ENCODE measurements around the gene STPG3. TPM values are rescaled to one million over a fixed set of nuclear protein-coding genes. Genes with fewer than 3 reads are reported as not detected.

The STPG3 gene
- total RNA-seq, 4 donors from 2014 or later = not detected

DNA sequence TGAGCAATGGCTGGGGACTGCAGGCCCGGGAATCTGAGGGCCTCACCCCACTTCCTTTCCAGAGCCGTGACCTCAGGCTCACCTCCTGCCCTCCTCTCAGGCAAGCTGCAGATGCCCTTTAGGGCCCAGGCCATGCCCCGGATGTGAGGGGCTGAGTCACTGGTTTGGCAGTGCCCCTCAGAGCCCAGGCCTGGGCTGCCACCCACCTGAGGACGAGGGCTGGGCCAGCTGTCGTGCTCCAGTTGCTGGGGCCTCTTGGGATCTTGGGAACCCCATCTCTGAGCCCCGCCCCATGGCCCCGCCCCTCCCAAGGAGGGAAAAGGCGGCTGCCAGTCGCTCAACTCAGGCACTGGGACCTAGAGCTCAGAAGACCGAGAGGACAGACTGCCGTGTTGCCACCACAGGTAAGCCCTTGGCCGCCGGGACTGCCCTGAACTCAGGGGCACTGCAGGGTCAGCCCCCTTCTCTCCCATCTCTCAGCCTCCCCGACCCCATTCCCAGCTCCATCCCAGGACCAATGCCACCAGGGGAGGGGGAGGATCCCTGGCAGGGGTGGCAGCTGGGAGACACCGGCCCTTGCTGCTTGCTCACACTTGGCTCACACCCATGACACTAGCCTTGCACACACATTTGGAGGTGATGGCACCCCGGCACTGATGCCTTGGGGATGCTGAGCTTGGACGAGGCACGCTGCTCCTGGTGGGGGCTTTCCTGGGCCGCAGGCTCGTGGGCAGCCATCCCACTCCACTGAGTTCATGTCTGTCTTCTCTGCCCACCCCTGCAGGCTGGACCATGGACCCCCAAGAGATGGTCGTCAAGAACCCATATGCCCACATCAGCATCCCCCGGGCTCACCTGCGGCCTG, 26.0 kb upstream of the STPG3 start, which contains the start of gene CYSRT1:
TSS of gene CYSRT1 (plus strand) at position 345 of the 865 bp plus-strand sequence. CDS start at position 793, 448 bp downstream.
- TF ChIP-seq POLR2A (IDR thresholded peaks at IDR 0.05; ENCODE audit: low read depth) (no peak), POLR2AphosphoS5 (IDR thresholded peaks at IDR 0.05) (no peak), EP300 (IDR thresholded peaks at IDR 0.05) (no peak)
- TF ChIP-seq, protein P1, sequence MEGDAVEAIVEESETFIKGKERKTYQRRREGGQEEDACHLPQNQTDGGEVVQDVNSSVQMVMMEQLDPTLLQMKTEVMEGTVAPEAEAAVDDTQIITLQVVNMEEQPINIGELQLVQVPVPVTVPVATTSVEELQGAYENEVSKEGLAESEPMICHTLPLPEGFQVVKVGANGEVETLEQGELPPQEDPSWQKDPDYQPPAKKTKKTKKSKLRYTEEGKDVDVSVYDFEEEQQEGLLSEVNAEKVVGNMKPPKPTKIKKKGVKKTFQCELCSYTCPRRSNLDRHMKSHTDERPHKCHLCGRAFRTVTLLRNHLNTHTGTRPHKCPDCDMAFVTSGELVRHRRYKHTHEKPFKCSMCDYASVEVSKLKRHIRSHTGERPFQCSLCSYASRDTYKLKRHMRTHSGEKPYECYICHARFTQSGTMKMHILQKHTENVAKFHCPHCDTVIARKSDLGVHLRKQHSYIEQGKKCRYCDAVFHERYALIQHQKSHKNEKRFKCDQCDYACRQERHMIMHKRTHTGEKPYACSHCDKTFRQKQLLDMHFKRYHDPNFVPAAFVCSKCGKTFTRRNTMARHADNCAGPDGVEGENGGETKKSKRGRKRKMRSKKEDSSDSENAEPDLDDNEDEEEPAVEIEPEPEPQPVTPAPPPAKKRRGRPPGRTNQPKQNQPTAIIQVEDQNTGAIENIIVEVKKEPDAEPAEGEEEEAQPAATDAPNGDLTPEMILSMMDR (IDR thresholded peaks at IDR 0.05) = no peak
- Histone ChIP-seq H3K4me3 (peak within 1 kb of the TSS; percentile 72 to 87 (median 80)), H3K9me3 (no peaks in the 10 kb centered on the region), H3K4me1 (peaks cover 21 to 46% (median 36%) of the 10 kb centered on the region in 4 donors), H3K27ac (replicated peaks in 1 of 4) (peak within 1 kb of the TSS; percentile 91 to 94 (median 92)), H3K36me3 (no peaks in the 10 kb centered on the region), H3K27me3 (peaks cover 0 to 36% (median 21%) of the 10 kb centered on the region in 4 donors)
- intact Hi-C loops (cut with DNase I) = loop anchor here (5.0 kb wide), 1 partner anchor 38 kb away; the partner anchor contains the start of genes ANAPC2 and SSNA1
- DNase-seq (ENCODE audit: extremely low spot score) = no peak
- WGBS = 64% methylated on average over 11 of the region's 23 CpGs

DNA sequence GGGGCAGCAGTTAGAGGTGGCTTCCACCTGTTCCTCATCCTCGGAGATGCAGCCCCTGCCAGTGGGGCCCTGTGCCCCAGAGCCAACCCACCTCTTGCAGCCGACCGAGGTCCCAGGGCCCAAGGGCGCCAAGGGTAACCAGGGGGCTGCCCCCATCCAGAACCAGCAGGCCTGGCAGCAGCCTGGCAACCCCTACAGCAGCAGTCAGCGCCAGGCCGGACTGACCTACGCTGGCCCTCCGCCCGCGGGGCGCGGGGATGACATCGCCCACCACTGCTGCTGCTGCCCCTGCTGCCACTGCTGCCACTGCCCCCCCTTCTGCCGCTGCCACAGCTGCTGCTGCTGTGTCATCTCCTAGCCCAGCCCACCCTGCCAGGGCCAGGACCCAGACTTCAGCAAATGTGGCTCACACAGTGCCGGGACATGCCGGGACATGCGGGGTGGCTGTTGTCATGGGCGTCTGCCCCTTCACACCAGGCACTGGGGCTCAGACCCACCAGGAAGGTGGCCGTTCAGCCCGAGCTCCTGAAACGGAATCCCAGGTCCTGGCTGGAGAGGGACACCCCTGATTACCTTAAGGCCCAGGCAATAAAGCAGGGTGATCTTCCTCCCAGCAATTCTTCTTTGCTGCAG, 25.3 kb upstream of the STPG3 start:
- Histone ChIP-seq H3K27me3 (peaks cover 0 to 44% (median 28%) of the 10 kb centered on the region in 4 donors), H3K4me1 (peaks cover 21 to 41% (median 36%) of the 10 kb centered on the region in 4 donors), H3K9me3 (no peaks in the 10 kb centered on the region), H3K36me3 (no peaks in the 10 kb centered on the region), H3K4me3 (no peak overlapping the region), H3K27ac (replicated peaks in 1 of 4) (no peak overlapping the region)
- TF ChIP-seq POLR2A (IDR thresholded peaks at IDR 0.05; ENCODE audit: low read depth) = no peak
- no peak for TF ChIP-seq EP300 (IDR thresholded peaks at IDR 0.05)
- TF ChIP-seq, protein P1 (IDR thresholded peaks at IDR 0.05) = no peak
- TF ChIP-seq POLR2AphosphoS5 (IDR thresholded peaks at IDR 0.05) = no peak
- 83% methylated on average over 9 of the region's 21 CpGs for WGBS
- no peak for DNase-seq (ENCODE audit: extremely low spot score)
- intact Hi-C loops (cut with DNase I) = loop anchor here (2.0 kb wide), 1 partner anchor 107 kb away; no protein-coding TSS in a partner anchor

DNA sequence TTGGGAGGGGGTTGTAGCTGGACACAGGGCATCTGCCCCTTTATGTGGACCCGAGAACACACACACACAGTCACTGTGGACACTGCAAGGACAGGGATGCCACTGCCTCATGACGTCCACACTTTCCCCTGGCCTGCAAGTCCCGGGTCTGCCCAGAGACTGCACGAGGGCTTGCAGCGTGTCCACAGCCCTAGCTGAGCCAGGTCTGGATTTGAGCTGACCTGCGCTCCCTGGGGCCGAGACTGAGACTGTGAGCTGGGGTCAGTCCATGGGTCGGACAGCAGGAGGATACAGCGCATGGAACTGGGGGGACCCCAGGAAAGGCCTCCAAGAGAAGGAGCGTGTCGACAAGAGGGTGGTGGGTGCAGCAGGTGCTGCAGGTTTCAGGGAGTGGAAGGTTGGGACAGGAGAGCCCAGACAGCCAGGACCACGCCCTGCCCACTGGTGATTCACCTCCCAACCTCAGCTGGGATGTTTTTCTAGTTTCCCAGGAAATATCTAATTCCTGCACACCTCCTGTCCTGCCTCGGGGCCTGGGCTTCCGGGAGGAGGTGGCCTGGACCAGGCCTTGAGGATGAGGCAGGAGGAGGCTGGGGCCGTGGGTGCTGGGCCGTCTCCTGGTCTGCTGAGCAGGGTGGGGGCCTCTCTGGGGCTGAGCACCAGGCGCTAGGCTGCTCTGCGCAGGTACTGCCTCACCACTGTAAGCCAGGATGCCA, 24.6 kb upstream of the STPG3 start:
- Histone ChIP-seq H3K36me3 (no peaks in the 10 kb centered on the region), H3K9me3 (no peaks in the 10 kb centered on the region), H3K27ac (replicated peaks in 1 of 4) (no peak overlapping the region), H3K27me3 (peaks cover 0 to 51% (median 35%) of the 10 kb centered on the region in 4 donors), H3K4me1 (peaks cover 17 to 34% (median 31%) of the 10 kb centered on the region in 4 donors), H3K4me3 (no peak overlapping the region)
- WGBS = 68% methylated on average over 16 of the region's 18 CpGs
- no peak for DNase-seq (ENCODE audit: extremely low spot score)
- intact Hi-C loops (cut with DNase I) = loop anchor here (2.0 kb wide), 1 partner anchor 108 kb away; no protein-coding TSS in a partner anchor
- TF ChIP-seq POLR2AphosphoS5 (IDR thresholded peaks at IDR 0.05) (no peak), POLR2A (IDR thresholded peaks at IDR 0.05; ENCODE audit: low read depth) (no peak), EP300 (IDR thresholded peaks at IDR 0.05) (no peak)
- TF ChIP-seq, protein P1 (IDR thresholded peaks at IDR 0.05) = no peak

DNA sequence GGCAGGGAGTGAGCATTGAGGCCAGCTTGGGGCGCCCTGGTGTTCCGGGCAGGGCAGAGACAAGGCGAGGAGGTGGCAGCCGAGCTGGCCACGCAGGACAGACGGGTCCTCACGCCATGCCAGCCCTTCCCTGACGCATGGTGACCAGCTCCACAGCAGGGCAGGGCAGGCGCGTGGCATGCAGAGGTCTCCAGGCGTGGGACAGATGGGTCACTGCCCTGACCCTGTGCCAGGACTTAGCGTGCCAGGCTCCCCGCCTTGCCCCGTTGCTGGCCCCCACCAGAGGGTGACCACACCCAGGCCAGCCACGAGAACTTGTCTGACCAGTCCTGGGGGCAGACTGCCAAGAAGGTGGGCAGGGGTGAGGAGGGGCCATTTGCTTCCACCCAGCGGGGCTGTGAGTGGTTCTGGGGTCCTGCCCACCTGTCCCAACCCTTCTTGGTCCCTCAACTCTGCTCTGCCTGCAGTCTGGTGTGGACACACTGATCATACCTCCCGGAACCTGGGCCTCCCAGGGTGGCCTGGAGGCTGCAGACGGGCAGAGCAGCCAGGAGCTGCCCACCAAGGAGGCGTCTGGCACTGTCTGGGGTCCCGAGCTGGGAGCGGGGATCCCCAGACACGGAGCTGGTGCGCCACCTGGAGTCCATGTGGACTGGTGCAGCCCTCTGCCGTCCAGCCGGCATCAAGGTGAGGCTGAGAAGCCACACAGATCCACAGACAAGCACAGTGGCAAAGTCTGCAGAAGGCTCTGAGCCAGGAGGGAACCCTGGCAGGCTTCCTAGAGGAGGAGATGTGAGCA, 23.8 kb upstream of the STPG3 start, which contains the start of gene RNF224:
TSS of gene RNF224 (plus strand) at position 449 of the 799 bp plus-strand sequence. CDS start 834 bp downstream, outside the sequence.
- intact Hi-C loops (cut with DNase I) = loop anchor here (2.0 kb wide), 1 partner anchor 108 kb away; no protein-coding TSS in a partner anchor
- Histone ChIP-seq H3K9me3 (no peaks in the 10 kb centered on the region), H3K4me3 (no peak within 1 kb of the TSS), H3K4me1 (peaks cover 15 to 30% (median 27%) of the 10 kb centered on the region in 4 donors), H3K27me3 (peaks cover 0 to 58% (median 40%) of the 10 kb centered on the region in 4 donors), H3K36me3 (no peaks in the 10 kb centered on the region), H3K27ac (replicated peaks in 1 of 4) (no peak within 1 kb of the TSS)
- TF ChIP-seq, protein P1 (IDR thresholded peaks at IDR 0.05) = peak; percentile 74 to 95 (median 86)
- TF ChIP-seq POLR2AphosphoS5 (IDR thresholded peaks at IDR 0.05) = peak in 1 of 2 donors; percentile 19
- TF ChIP-seq EP300 (IDR thresholded peaks at IDR 0.05) = no peak
- no peak for DNase-seq (ENCODE audit: extremely low spot score)
- 3% methylated on average over 6 of the region's 25 CpGs for WGBS
